Measurements from ENCODE around the gene MLPH. TPM values are rescaled to one million over a fixed set of nuclear protein-coding genes. Genes with fewer than 3 reads are reported as not detected.

The MLPH gene
- total and polyA plus RNA-seq, 4 donors: 1.6 to 25.9 (median 22.3) TPM

DNA sequence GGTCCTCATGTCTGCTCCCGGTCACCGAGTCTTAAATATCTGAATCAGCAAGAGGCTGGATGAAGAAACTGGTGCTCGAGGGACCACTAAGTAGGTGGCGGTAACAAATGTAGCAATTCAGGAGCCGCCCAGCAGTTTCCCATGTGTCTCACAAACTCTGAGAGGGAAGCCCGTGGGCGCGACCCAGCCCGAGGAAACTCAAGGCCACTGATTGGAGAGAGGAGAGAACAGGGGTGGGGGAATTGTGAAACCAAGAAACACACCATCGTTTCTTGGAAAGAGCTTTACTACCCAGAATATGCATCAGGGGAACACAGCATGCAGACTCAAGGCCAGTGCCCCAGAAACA, 10.8 kb downstream of the MLPH start:
- H3K9me3 ChIP-seq (ENCODE audit: control insufficient read depth in 4 of 4, low read length in 3 of 4): no peaks in the 10 kb centered on the region
- H3K27ac ChIP-seq (ENCODE audit: low read depth in 1 of 2, low read length in 2 of 2): no peak overlapping the region
- no peaks in the 10 kb centered on the region for H3K27me3 ChIP-seq (ENCODE audit: control insufficient read depth in 4 of 4, insufficient read depth in 4 of 4, low read length in 3 of 4)
- H3K4me1 ChIP-seq (ENCODE audit: control insufficient read depth in 4 of 4, insufficient read depth in 4 of 4, low read length in 3 of 4): peaks cover 3 to 9% (median 3%) of the 10 kb centered on the region in 4 donors
- WGBS: 82% methylated on average over 10 of the region's 10 CpGs
- no peak for DNase-seq (ENCODE audit: low spot score)
- TF ChIP-seq JUND (IDR thresholded peaks at IDR 0.05): no peak
- TF ChIP-seq, protein P1, sequence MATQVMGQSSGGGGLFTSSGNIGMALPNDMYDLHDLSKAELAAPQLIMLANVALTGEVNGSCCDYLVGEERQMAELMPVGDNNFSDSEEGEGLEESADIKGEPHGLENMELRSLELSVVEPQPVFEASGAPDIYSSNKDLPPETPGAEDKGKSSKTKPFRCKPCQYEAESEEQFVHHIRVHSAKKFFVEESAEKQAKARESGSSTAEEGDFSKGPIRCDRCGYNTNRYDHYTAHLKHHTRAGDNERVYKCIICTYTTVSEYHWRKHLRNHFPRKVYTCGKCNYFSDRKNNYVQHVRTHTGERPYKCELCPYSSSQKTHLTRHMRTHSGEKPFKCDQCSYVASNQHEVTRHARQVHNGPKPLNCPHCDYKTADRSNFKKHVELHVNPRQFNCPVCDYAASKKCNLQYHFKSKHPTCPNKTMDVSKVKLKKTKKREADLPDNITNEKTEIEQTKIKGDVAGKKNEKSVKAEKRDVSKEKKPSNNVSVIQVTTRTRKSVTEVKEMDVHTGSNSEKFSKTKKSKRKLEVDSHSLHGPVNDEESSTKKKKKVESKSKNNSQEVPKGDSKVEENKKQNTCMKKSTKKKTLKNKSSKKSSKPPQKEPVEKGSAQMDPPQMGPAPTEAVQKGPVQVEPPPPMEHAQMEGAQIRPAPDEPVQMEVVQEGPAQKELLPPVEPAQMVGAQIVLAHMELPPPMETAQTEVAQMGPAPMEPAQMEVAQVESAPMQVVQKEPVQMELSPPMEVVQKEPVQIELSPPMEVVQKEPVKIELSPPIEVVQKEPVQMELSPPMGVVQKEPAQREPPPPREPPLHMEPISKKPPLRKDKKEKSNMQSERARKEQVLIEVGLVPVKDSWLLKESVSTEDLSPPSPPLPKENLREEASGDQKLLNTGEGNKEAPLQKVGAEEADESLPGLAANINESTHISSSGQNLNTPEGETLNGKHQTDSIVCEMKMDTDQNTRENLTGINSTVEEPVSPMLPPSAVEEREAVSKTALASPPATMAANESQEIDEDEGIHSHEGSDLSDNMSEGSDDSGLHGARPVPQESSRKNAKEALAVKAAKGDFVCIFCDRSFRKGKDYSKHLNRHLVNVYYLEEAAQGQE (IDR thresholded peaks at IDR 0.05): no peak
- TF ChIP-seq, protein P2, sequence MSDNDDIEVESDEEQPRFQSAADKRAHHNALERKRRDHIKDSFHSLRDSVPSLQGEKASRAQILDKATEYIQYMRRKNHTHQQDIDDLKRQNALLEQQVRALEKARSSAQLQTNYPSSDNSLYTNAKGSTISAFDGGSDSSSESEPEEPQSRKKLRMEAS (IDR thresholded peaks at IDR 0.05): no peak
- TF ChIP-seq, protein P3, sequence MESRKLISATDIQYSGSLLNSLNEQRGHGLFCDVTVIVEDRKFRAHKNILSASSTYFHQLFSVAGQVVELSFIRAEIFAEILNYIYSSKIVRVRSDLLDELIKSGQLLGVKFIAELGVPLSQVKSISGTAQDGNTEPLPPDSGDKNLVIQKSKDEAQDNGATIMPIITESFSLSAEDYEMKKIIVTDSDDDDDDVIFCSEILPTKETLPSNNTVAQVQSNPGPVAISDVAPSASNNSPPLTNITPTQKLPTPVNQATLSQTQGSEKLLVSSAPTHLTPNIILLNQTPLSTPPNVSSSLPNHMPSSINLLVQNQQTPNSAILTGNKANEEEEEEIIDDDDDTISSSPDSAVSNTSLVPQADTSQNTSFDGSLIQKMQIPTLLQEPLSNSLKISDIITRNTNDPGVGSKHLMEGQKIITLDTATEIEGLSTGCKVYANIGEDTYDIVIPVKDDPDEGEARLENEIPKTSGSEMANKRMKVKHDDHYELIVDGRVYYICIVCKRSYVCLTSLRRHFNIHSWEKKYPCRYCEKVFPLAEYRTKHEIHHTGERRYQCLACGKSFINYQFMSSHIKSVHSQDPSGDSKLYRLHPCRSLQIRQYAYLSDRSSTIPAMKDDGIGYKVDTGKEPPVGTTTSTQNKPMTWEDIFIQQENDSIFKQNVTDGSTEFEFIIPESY (IDR thresholded peaks at IDR 0.05): no peak
- no peak for TF ChIP-seq EGR1 (IDR thresholded peaks at IDR 0.05; ENCODE audit: low read depth in 2 of 2)
- TF ChIP-seq FOXA2 (IDR thresholded peaks at IDR 0.05): no peak
- TF ChIP-seq NR2F2 (IDR thresholded peaks at IDR 0.05): no peak
- TF ChIP-seq FOXA1 (IDR thresholded peaks at IDR 0.05): no peak
- no peak for TF ChIP-seq SP1 (IDR thresholded peaks at IDR 0.05)
- no peak for TF ChIP-seq RXRA (IDR thresholded peaks at IDR 0.05)
- no peak for TF ChIP-seq HNF4G (IDR thresholded peaks at IDR 0.05)
- TF ChIP-seq, protein P4, sequence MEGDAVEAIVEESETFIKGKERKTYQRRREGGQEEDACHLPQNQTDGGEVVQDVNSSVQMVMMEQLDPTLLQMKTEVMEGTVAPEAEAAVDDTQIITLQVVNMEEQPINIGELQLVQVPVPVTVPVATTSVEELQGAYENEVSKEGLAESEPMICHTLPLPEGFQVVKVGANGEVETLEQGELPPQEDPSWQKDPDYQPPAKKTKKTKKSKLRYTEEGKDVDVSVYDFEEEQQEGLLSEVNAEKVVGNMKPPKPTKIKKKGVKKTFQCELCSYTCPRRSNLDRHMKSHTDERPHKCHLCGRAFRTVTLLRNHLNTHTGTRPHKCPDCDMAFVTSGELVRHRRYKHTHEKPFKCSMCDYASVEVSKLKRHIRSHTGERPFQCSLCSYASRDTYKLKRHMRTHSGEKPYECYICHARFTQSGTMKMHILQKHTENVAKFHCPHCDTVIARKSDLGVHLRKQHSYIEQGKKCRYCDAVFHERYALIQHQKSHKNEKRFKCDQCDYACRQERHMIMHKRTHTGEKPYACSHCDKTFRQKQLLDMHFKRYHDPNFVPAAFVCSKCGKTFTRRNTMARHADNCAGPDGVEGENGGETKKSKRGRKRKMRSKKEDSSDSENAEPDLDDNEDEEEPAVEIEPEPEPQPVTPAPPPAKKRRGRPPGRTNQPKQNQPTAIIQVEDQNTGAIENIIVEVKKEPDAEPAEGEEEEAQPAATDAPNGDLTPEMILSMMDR (IDR thresholded peaks at IDR 0.05; ENCODE audit: low read depth, low read length, missing input control): no peak
- TF ChIP-seq, protein P5, sequence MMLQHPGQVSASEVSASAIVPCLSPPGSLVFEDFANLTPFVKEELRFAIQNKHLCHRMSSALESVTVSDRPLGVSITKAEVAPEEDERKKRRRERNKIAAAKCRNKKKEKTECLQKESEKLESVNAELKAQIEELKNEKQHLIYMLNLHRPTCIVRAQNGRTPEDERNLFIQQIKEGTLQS (IDR thresholded peaks at IDR 0.05): no peak
- TF ChIP-seq HNF4A (conservative IDR thresholded peaks at IDR 0.05): no peak
- no peak for TF ChIP-seq YY1 (IDR thresholded peaks at IDR 0.05)
- TF ChIP-seq GABPA (IDR thresholded peaks at IDR 0.05 in 1 of 2, conservative IDR thresholded peaks at IDR 0.05 in 1 of 2): no peak
- no peak for TF ChIP-seq RAD21 (IDR thresholded peaks at IDR 0.05)
- no peak overlapping the region for H3K4me3 ChIP-seq (ENCODE audit: low read depth in 1 of 3, low read length in 3 of 3)
- H3K9ac ChIP-seq (ENCODE audit: low read depth in 1 of 2, low read length in 2 of 2): no peak overlapping the region
- peaks cover 5 to 24% (median 17%) of the 10 kb centered on the region in 4 donors for H3K36me3 ChIP-seq (ENCODE audit: control insufficient read depth in 4 of 4, insufficient read depth in 3 of 4, low read depth in 1 of 4, low read length in 3 of 4)

DNA sequence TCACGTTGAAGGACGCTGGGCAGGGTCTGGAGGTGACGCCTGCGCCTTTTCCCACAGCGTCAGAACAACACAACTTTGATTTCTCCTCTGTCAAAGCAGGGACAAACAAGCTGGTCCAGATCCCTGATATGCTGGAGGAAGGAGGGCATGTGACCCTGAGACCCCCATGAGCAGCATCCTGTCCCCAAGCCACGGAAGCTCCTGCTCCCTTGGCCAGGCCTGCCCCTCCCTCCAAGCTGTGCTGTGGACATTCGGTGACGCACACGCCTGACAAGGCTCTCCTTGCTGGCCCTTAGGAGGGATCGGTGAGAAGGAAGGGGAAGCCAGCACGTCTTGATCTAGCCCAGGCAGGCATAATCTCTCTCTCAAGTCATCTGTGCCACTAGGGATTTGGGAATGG, 11.3 kb downstream of the MLPH start:
- Histone ChIP-seq H3K36me3 (ENCODE audit: control insufficient read depth in 4 of 4, insufficient read depth in 3 of 4, low read depth in 1 of 4, low read length in 3 of 4) (peaks cover 5 to 24% (median 16%) of the 10 kb centered on the region in 4 donors), H3K27me3 (ENCODE audit: control insufficient read depth in 4 of 4, insufficient read depth in 4 of 4, low read length in 3 of 4) (no peaks in the 10 kb centered on the region), H3K9me3 (ENCODE audit: control insufficient read depth in 4 of 4, low read length in 3 of 4) (no peaks in the 10 kb centered on the region), H3K4me3 (ENCODE audit: low read depth in 1 of 3, low read length in 3 of 3) (no peak overlapping the region), H3K27ac (ENCODE audit: low read depth in 1 of 2, low read length in 2 of 2) (no peak overlapping the region), H3K9ac (ENCODE audit: low read depth in 1 of 2, low read length in 2 of 2) (no peak overlapping the region), H3K4me1 (ENCODE audit: control insufficient read depth in 4 of 4, insufficient read depth in 4 of 4, low read length in 3 of 4) (peaks cover 3 to 13% (median 4%) of the 10 kb centered on the region in 4 donors)
- no peak for DNase-seq (ENCODE audit: low spot score)
- 83% methylated on average over 11 of the region's 11 CpGs for WGBS
- TF ChIP-seq JUND (IDR thresholded peaks at IDR 0.05) (no peak), RAD21 (IDR thresholded peaks at IDR 0.05) (no peak), SP1 (IDR thresholded peaks at IDR 0.05) (no peak), NR2F2 (IDR thresholded peaks at IDR 0.05) (no peak), RXRA (IDR thresholded peaks at IDR 0.05) (no peak), FOXA2 (IDR thresholded peaks at IDR 0.05) (no peak), YY1 (IDR thresholded peaks at IDR 0.05) (no peak), TAF1 (conservative IDR thresholded peaks at IDR 0.05) (no peak)
- TF ChIP-seq, protein P2 (IDR thresholded peaks at IDR 0.05): no peak
- TF ChIP-seq, protein P4 (IDR thresholded peaks at IDR 0.05; ENCODE audit: low read depth, low read length, missing input control): no peak
- TF ChIP-seq, protein P1 (IDR thresholded peaks at IDR 0.05): no peak
